Parathyroid adenoma (tissue), 2 donors: Measurements from ENCODE around the gene ITGB5.

Experiments used
- H2AFZ ChIP-seq: fragments of 300-600 bp; sonication (generic); one replicate; pipeline ENCODE4 v1.7.0; 2017; ENCODE audit warnings: antibody characterized with exemption, mild to moderate bottlenecking
- H3K27ac ChIP-seq: fragments of 300-600 bp; sonication (generic); one replicate; pipeline ENCODE4 v1.7.0; 2017
- H3K27me3 ChIP-seq: fragments of 300-600 bp; sonication (generic); one replicate; pipeline ENCODE4 v1.7.0; 2017; ENCODE audit warnings: low read length; ENCODE audit not compliant: control insufficient read depth, insufficient read depth
- H3K36me3 ChIP-seq: fragments of 300-600 bp; sonication (generic); one replicate; pipeline ENCODE4 v1.7.0; 2017; ENCODE audit warnings: low read length; ENCODE audit not compliant: control insufficient read depth, insufficient read depth
- H3K4me1 ChIP-seq: fragments of 300-600 bp; sonication (generic); one replicate; pipeline ENCODE4 v1.7.0; 2017; ENCODE audit warnings: control low read depth
- H3K4me2 ChIP-seq: fragments of 300-600 bp; sonication (generic); one replicate; pipeline ENCODE4 v1.7.0; 2017; ENCODE audit warnings: low read length
- H3K4me3 ChIP-seq: fragments of 300-600 bp; sonication (generic); one replicate; pipeline ENCODE4 v1.7.0; 2017; ENCODE audit warnings: low read depth, low read length
- H3K79me2 ChIP-seq: fragments of 300-600 bp; sonication (generic); one replicate; pipeline ENCODE4 v1.7.0; 2017; ENCODE audit warnings: control low read depth
- H3K9ac ChIP-seq: fragments of 300-600 bp; sonication (generic); one replicate; pipeline ENCODE4 v1.7.0; 2017; ENCODE audit warnings: mild to moderate bottlenecking
- H3K9me3 ChIP-seq: fragments of 300-600 bp; sonication (generic); one replicate; pipeline ENCODE4 v1.7.0; 2017; ENCODE audit warnings: low read length; ENCODE audit not compliant: control insufficient read depth
- TF ChIP-seq, protein P1 (sequence below): fragments of 300-600 bp; sonication (generic); IDR thresholded peaks from one replicate; pipeline ENCODE4 v1.7.0; 2017; ENCODE audit warnings: antibody characterized with exemption, mild to moderate bottlenecking
- donor health status: primary hyperparathyroidism.

Gene ITGB5

GRCh38 chr3:124805671-124806070, 81.5 kb downstream of the ITGB5 start:
- H3K9ac ChIP-seq = no peak overlapping the region
- H3K4me2 ChIP-seq = no peak overlapping the region
- H3K4me3 ChIP-seq = no peak overlapping the region
- no peaks in the 10 kb centered on the region for H3K79me2 ChIP-seq
- H3K27me3 ChIP-seq = no peaks in the 10 kb centered on the region
- H3K9me3 ChIP-seq = no peaks in the 10 kb centered on the region
- no peaks in the 10 kb centered on the region for H3K36me3 ChIP-seq
- no peak overlapping the region for H3K27ac ChIP-seq
- TF ChIP-seq, protein P1, sequence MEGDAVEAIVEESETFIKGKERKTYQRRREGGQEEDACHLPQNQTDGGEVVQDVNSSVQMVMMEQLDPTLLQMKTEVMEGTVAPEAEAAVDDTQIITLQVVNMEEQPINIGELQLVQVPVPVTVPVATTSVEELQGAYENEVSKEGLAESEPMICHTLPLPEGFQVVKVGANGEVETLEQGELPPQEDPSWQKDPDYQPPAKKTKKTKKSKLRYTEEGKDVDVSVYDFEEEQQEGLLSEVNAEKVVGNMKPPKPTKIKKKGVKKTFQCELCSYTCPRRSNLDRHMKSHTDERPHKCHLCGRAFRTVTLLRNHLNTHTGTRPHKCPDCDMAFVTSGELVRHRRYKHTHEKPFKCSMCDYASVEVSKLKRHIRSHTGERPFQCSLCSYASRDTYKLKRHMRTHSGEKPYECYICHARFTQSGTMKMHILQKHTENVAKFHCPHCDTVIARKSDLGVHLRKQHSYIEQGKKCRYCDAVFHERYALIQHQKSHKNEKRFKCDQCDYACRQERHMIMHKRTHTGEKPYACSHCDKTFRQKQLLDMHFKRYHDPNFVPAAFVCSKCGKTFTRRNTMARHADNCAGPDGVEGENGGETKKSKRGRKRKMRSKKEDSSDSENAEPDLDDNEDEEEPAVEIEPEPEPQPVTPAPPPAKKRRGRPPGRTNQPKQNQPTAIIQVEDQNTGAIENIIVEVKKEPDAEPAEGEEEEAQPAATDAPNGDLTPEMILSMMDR = no peak
- H3K4me1 ChIP-seq = peaks cover 16% of the 10 kb centered on the region
- no peak overlapping the region for H2AFZ ChIP-seq

DNA sequence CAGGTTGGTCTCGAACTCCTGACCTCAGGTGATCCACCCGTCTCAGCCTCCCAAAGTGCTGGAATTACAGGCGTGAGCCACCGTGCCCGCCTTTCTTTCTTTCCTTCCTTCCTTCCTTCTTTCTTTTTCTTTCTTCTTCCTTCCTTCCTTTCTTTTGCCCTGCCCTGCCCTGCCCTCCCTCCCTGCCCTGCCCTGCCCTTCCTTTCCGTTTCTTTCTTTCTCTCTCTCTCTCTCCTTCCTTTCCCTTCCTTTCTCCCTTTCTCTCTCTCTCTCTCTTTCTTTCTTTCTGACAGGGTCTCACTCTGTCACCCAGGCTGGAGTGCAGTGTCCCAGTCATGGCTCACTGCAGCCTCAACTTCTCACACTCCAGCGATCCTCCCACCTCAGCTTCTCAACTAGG, 82.3 kb downstream of the ITGB5 start:
- peaks cover 23% of the 10 kb centered on the region for H3K4me1 ChIP-seq
- no peak overlapping the region for H3K27ac ChIP-seq
- TF ChIP-seq, protein P1 = no peak
- H3K9ac ChIP-seq = no peak overlapping the region
- H3K79me2 ChIP-seq = no peaks in the 10 kb centered on the region
- H3K27me3 ChIP-seq = no peaks in the 10 kb centered on the region
- H3K9me3 ChIP-seq = no peaks in the 10 kb centered on the region
- H3K4me3 ChIP-seq = no peak overlapping the region
- no peaks in the 10 kb centered on the region for H3K36me3 ChIP-seq
- H2AFZ ChIP-seq = no peak overlapping the region
- no peak overlapping the region for H3K4me2 ChIP-seq

DNA sequence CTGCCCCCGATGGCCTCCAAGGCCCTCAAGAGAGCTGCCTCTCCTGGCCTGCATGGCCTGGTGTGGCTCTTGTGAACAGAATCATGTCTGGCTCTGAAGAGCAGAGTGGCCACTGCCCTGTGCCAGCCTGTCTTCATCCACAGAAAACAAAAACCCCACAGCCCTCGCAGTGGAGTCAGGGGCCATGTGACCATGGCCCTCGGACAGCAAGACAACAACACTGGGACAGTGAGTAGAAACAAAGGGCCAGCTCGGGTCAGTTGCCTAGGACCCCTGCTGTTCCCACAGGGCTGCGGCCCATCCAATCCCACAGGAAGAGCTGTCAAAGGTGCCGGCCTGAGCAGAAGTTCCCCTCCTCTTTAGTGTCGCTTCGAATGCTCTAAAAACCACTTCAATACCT, 84.5 kb downstream of the ITGB5 start:
- peaks cover 11% of the 10 kb centered on the region for H3K4me1 ChIP-seq
- TF ChIP-seq, protein P1 = no peak

DNA sequence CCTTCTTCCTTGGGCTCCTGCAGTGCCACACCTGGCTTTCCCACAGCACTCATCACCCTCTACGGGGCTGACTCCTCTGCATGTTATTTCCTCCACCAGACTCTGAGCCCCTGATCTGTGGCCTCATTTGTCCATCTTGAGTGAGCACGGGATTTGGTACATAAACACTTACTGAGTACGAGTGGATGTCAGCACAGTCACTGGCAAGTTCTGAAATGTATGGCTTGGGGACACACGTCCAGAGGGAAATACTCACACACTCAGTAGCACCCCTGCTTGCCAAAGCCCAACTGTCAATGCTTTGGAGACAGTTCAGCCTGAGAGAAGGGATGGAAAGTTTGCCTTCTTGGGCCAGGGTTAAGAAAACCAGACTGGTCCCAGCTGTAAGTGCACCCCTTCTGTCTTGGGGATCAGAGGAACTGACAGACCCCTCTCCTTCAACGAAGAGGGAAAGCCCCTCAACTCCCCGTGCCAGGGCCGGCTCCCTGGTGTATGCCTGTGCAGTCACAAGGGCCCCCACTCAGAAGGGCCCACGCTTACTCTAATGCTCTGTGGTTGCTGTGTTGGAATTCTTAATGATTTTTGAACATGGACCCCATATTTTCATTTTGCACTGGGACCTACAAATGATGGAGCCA, 85.0 kb downstream of the ITGB5 start:
- H3K4me2 ChIP-seq = no peak overlapping the region
- H3K9me3 ChIP-seq = no peaks in the 10 kb centered on the region
- H3K9ac ChIP-seq = no peak overlapping the region
- TF ChIP-seq, protein P1 = no peak
- no peak overlapping the region for H3K4me3 ChIP-seq
- no peaks in the 10 kb centered on the region for H3K36me3 ChIP-seq
- no peak overlapping the region for H2AFZ ChIP-seq
- peaks cover 11% of the 10 kb centered on the region for H3K4me1 ChIP-seq
- no peaks in the 10 kb centered on the region for H3K79me2 ChIP-seq
- H3K27me3 ChIP-seq = no peaks in the 10 kb centered on the region
- H3K27ac ChIP-seq = no peak overlapping the region

More for the DNA sequence above, 84.5 kb downstream of the ITGB5 start:
- H3K79me2 ChIP-seq = no peaks in the 10 kb centered on the region
- no peak overlapping the region for H2AFZ ChIP-seq
- H3K27me3 ChIP-seq = no peaks in the 10 kb centered on the region
- H3K36me3 ChIP-seq = no peaks in the 10 kb centered on the region
- H3K9ac ChIP-seq = no peak overlapping the region
- H3K9me3 ChIP-seq = no peaks in the 10 kb centered on the region
- no peak overlapping the region for H3K4me3 ChIP-seq
- no peak overlapping the region for H3K27ac ChIP-seq
- H3K4me2 ChIP-seq = no peak overlapping the region
